ENCODE measurements around the gene TMEM123. TPM values are rescaled to one million over a fixed set of nuclear protein-coding genes. Genes with fewer than 3 reads are reported as not detected.

The TMEM123 gene
- total and polyA plus RNA-seq, 10 of the 15 experiments (the other 5 are each of a cell fraction or from before 2014, with no cell fraction given): 35.1 to 667 (median 123) TPM

GRCh38 chr11:102401905-102402304 lies 50.7 kb downstream of the TMEM123 start:
- ATAC-seq: no peak
- Histone ChIP-seq H3K4me2 (ENCODE audit: control insufficient read depth, insufficient read depth) (no peak overlapping the region), H3K36me3 (ENCODE audit: control insufficient read depth in 2 of 2, insufficient read depth in 2 of 2, low read length in 1 of 2) (peaks cover 4 to 31% of the 10 kb centered on the region in 2 experiments), H3K9ac (ENCODE audit: control insufficient read depth, insufficient read depth, low read length) (no peak overlapping the region), H3K27me3 (replicated peaks in 1 of 2; ENCODE audit: control insufficient read depth in 2 of 2, insufficient read depth in 2 of 2, low read length in 1 of 2) (no peaks in the 10 kb centered on the region), H3K4me1 (ENCODE audit: control insufficient read depth, insufficient read depth, low read length) (peaks cover 8% of the 10 kb centered on the region), H4K20me1 (ENCODE audit: control insufficient read depth, insufficient read depth) (no peaks in the 10 kb centered on the region), H3K4me3 (no peak overlapping the region), H3K27ac (ENCODE audit: control insufficient read depth, insufficient read depth) (no peak overlapping the region), H2AFZ (ENCODE audit: control insufficient read depth, low read depth, low read length) (no peak overlapping the region), H3K9me3 (replicated peaks; ENCODE audit: control insufficient read depth, insufficient read depth, low read length) (no peaks in the 10 kb centered on the region), H3K79me2 (ENCODE audit: control insufficient read depth, insufficient read depth, low read length) (peaks cover 7% of the 10 kb centered on the region)
- no TSS peak for BruUV-seq (replicated peaks)
- ChIA-PET POLR2A (interaction anchor here (0.6 to 0.7 kb wide), 2 partner anchors 12 to 486 kb away, joined by 3 read pairs; no protein-coding TSS in a partner anchor), SMC1A (ENCODE audit: uncharacterized antibody, unreplicated experiment) (interaction anchor here (0.9 to 13.6 kb wide), 8 partner anchors 11 to 265 kb away, joined by 3 to 168 read pairs (median 4); no protein-coding TSS in a partner anchor), CTCF (interaction anchor here (0.7 to 10.3 kb wide), 8 partner anchors 10 to 265 kb away, joined by 3 to 91 read pairs (median 4); no protein-coding TSS in a partner anchor), RAD21 (ENCODE audit: unreplicated experiment) (interaction anchor here (1.0 to 1.1 kb wide), 2 partner anchors 12 to 265 kb away, joined by 3 to 4 read pairs; no protein-coding TSS in a partner anchor)
- no peak for DNase-seq (ENCODE audit: low read depth, low spot score)
- in situ Hi-C loops (cut with MboI): no loop called here
- 78% methylated on average over 3 of the region's 3 CpGs for WGBS (ENCODE audit: insufficient coverage, insufficient replicate concordance, low lambda C conversion rate, missing lambda C conversion rate)
- FAIRE-seq: no peak
- TF ChIP-seq KLF5 (IDR thresholded peaks at IDR 0.05; ENCODE audit: partially characterized antibody): no peak
- no peak for TF ChIP-seq RCOR1 (conservative IDR thresholded peaks at IDR 0.05; ENCODE audit: low read depth, low read length)
- TF ChIP-seq PML (IDR thresholded peaks at IDR 0.05; ENCODE audit: low read length): no peak
- TF ChIP-seq ZBTB40 (IDR thresholded peaks at IDR 0.05; ENCODE audit: borderline replicate concordance): no peak
- TF ChIP-seq BACH1 (IDR thresholded peaks at IDR 0.05; ENCODE audit: borderline replicate concordance): no peak
- no peak for TF ChIP-seq SMAD5 (IDR thresholded peaks at IDR 0.05; ENCODE audit: low read depth)
- TF ChIP-seq ATF7 (IDR thresholded peaks at IDR 0.05; ENCODE audit: low read depth): no peak
- intact Hi-C loops (cut with micrococcal nuclease; ENCODE audit: unreplicated experiment): no loop called here

Data from GM12878 (cell line).